ENCODE results near the gene PLCD3. TPM values are rescaled to one million over a fixed set of nuclear protein-coding genes. Genes with fewer than 3 reads are reported as not detected.

PLCD3 gene
- total RNA-seq, 4 donors from 2014 or later: 16.3 to 105 (median 20.5) TPM

- Histone ChIP-seq H3K27me3 (no peaks in the 10 kb centered on the region), H3K9me3 (no peaks in the 10 kb centered on the region), H3K27ac (no peak overlapping the region), H3K4me1 (peaks cover 11 to 35% (median 12%) of the 10 kb centered on the region in 3 donors), H3K4me3 (no peak overlapping the region), H3K36me3 (peaks cover 0 to 8% (median 0%) of the 10 kb centered on the region in 3 donors)
- intact Hi-C loops (cut with DNase I): no loop called here
- DNase-seq: no peak
- 90 to 95% methylated on average over 6 to 7 of the region's 7 CpGs for WGBS, 2 donors
- no peak for TF ChIP-seq CTCF (IDR thresholded peaks at IDR 0.05)
- no peak for TF ChIP-seq POLR2A (IDR thresholded peaks at IDR 0.05)
Measured at GRCh38 chr17:45164734-45165269, 32.5 kb upstream of the PLCD3 start.

- DNase-seq: no peak
- Histone ChIP-seq H3K27me3 (no peaks in the 10 kb centered on the region), H3K9me3 (no peaks in the 10 kb centered on the region), H3K36me3 (peaks cover 0 to 5% (median 0%) of the 10 kb centered on the region in 3 donors), H3K4me1 (peaks cover 22 to 55% (median 36%) of the 10 kb centered on the region in 3 donors), H3K27ac (peak overlapping the region; percentile 52 to 99 (median 76)), H3K4me3 (peak overlapping the region; percentile 2 to 98 (median 81))
- intact Hi-C loops (cut with DNase I): no loop called here
- no peak for TF ChIP-seq CTCF (IDR thresholded peaks at IDR 0.05)
- TF ChIP-seq POLR2A (IDR thresholded peaks at IDR 0.05): no peak
- 34 to 55% methylated on average over 4 to 6 of the region's 9 CpGs for WGBS, 2 donors
Measured at GRCh38 chr17:45162025-45162687, 29.8 kb upstream of the PLCD3 start.

GRCh38 chr17:45161288-45162024 is 29.1 kb upstream of the PLCD3 start, which contains the start of gene HEXIM2:
Gene HEXIM2 (plus strand): TSS chr17:45161875. CDS start chr17:45162794, 919 bp downstream.
- Histone ChIP-seq H3K27me3 (no peaks in the 10 kb centered on the region), H3K4me3 (peak within 1 kb of the TSS; percentile 79 to 98 (median 86)), H3K36me3 (peaks cover 0 to 5% (median 0%) of the 10 kb centered on the region in 3 donors), H3K9me3 (no peaks in the 10 kb centered on the region), H3K27ac (peak within 1 kb of the TSS; percentile 98 to 100 (median 98)), H3K4me1 (peaks cover 22 to 57% (median 36%) of the 10 kb centered on the region in 3 donors)
- 0% methylated on average over 2 to 32 of the region's 53 CpGs for WGBS, 2 donors
- TF ChIP-seq POLR2A (IDR thresholded peaks at IDR 0.05) (peak in 3 of 4 donors; percentile 80 to 96 (median 90)), CTCF (IDR thresholded peaks at IDR 0.05) (peak in 1 of 6 experiments; percentile 2)
- intact Hi-C loops (cut with DNase I): no loop called here
- DNase-seq: peak; percentile 95

GRCh38 chr17:45160447-45161287 is 28.4 kb upstream of the PLCD3 start:
- no peak for DNase-seq
- Histone ChIP-seq H3K4me3 (peak overlapping the region; percentile 79 to 98 (median 86)), H3K27me3 (no peaks in the 10 kb centered on the region), H3K9me3 (no peaks in the 10 kb centered on the region), H3K36me3 (peaks cover 0 to 5% (median 0%) of the 10 kb centered on the region in 3 donors), H3K4me1 (peaks cover 25 to 62% (median 38%) of the 10 kb centered on the region in 3 donors), H3K27ac (peak overlapping the region; percentile 98 to 100 (median 98))
- TF ChIP-seq CTCF (IDR thresholded peaks at IDR 0.05) (peak in 2 of 6 experiments; percentile 11 to 17), POLR2A (IDR thresholded peaks at IDR 0.05) (no peak)
- intact Hi-C loops (cut with DNase I): no loop called here
- 0 to 1% methylated on average over 9 to 12 of the region's 48 CpGs for WGBS, 2 donors
